HG03039 (cell line): ENCODE measurements around the gene JMJD8.

Experiments used
- ATAC-seq: cut with Tn5 transposase; IDR thresholded peaks from one replicate; pipeline ENCODE4 v1.9.1; 2021; ENCODE audit warnings: mild to moderate bottlenecking, moderate library complexity; ENCODE audit not compliant: unreplicated experiment

JMJD8 gene

DNA sequence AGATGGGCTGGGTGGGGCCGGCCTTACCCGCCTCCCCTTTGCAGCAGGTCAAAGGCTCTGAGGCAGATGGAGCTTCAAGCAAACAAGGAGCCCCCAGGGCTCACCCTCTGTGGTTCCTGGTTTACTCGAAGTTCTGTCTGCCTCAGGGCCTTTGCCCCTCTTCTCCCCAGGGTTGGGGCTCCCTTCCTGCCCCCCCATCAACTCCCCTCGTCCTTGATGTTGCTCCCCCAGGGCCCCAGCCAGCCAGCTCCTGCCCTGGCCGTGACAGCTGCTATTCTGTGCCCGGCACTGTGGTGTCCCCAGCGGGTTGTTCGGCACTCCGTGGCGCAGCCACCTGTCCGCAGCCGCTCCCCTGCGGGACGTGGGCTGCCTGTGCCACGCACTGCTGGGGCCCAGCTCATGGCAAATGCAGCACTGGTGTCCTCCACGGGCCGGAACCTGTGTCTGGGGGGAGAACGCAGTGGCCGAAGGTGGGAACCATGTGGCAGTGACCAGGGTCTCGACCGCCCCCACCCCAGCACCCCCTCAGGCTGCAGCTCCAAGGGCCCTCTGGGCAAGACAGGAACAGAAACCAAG is 26.5 kb upstream of the JMJD8 start:
- ATAC-seq = no peak

DNA sequence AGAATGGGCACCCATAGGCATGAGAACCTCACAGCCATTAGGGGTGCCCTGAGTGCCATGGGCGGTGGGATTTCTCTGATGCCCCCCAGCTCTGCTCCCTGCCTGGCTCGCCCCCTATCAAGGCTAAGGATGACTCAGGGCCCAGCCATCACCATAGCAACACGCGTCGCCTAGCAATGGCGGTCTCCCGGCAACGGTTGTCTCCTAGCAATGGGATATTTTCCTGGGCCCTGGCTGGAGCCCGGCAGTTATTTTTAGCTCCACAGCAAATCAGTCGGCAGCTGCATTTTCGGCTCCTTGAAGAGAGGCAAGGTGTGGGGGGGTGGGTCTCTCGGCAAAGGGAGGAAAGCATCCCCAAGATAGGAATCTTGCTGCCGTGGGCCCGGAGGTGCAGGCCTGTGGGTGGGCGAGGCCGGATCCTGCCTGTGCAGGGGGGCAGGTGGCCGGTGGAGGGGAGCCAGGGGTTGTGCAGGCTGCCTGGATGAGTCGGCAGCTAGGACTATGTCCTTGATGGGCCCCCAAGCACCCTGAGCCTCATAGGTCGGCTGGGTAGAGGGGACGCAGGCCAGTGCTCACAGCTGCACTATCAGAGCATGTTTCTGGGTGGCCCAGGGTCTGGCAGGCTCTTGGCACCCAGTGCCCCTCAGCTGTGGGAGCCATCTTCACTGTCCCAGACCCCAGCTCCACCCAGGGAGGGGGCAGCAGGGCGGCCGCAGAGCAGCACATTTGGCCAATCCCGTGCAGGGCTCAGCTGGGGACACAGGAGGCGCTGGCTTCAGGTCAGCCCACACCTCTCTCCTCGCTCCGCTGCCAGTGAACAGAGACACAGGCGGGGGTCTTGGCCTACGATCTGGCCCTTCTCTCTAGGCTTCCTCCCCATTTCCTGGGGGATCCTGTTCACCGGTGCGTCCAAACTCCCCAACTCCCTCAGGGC is 25.7 kb upstream of the JMJD8 start:
- ATAC-seq = no peak

DNA sequence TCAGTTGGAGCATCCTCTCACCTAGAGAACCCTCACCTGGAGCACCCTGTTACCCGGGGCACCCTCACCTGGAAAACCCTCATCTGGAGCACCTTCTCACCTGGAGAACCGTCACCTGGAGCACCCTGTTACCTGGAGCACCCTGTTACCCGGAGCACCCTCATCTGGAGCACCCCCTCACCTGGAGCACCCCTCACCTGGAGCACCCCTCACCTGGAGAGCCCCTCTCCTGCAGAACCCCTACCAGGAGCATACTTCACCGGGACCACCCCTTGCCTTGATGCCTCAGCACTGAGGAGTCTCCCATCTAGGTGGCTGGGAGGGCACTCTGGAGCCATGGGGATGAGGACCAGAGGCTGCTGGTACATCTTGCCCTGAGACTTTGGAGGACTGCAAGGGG is 24.8 kb upstream of the JMJD8 start:
- no peak for ATAC-seq

DNA sequence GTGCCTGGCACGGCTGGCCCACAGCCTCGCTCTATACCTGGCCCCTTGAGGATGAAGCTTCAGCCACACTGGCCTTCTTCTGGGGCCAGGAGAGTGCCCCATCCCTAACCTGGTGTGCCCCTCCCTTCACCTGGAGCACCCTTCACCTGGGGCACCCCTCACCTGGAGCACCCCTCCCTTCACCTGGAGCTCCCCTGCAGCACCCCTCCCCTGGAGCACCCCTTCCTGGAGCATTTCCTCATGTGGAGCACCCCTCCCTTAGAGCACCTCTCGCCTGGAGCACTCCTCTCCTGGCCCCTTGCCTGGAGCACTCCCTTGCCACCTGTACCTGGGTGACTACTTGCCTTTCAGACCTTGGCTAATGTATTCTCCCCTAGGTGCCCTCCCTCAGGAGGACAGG is 23.9 kb upstream of the JMJD8 start:
- ATAC-seq = no peak

DNA sequence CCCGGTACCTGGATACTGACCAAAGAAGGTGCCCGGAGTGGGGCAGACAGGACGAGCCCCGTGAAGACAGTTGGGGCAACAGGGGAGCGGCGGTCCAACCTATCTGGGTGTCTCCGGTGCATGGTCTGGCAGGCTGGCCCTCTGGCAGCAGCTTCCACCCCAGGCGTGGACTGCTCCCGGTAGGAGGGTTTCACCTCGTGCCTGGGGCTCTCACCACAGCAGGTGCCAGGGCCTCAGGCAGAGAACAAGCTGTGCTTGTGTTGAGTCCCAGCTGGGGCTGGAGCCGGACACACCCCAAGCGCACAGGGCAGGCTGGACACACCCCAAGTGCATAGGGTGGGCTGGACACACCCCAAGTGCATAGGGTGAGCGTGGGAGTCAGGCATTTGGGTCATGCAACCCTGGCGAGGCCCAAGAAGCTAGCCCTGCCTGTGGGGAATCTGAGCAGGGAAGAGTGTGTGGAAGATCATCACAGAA is 23.0 kb upstream of the JMJD8 start:
- ATAC-seq = no peak

DNA sequence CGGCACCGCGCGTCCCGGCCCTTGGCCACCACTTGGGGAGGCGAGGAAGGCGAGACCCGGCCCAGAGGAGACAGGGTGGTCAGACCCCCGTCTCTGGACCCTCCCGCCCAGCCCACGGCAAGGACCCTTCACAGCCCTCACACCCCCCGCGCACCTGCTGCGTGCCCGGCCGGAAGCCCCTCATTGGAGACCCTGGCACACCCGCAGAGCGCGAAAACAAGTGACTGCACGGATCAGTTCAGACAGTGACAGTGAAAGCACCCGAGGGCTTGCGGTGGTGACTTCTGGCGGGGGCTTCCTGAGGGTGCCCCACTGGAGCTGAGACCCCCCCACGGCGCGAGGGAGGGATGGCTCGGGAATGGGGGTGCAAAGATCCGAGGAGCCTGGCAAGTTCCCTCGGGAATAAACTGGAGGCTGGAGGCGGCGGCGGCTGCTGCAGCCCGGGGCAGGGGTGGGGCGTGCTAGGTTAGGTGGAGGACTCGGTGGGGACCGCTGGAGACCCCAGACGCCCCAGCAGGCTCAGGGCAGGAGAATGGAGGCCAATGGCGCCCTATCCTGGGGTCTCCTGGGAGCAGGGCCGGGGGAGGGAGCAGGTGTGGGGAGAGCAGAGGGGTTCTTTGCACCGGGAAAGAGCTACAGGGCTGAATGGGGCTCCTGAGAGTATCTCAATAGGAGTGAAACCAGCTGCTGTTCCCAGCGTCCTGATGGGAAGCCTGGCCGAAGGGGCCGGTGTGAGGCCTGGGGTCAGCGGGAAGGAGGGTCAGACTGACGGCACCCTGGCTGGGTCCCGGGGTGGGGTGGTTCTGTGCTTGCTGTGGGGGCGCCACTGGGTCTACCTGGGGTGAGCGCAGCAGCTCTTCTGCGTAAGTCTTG is 22.3 kb upstream of the JMJD8 start:
- no peak for ATAC-seq

DNA sequence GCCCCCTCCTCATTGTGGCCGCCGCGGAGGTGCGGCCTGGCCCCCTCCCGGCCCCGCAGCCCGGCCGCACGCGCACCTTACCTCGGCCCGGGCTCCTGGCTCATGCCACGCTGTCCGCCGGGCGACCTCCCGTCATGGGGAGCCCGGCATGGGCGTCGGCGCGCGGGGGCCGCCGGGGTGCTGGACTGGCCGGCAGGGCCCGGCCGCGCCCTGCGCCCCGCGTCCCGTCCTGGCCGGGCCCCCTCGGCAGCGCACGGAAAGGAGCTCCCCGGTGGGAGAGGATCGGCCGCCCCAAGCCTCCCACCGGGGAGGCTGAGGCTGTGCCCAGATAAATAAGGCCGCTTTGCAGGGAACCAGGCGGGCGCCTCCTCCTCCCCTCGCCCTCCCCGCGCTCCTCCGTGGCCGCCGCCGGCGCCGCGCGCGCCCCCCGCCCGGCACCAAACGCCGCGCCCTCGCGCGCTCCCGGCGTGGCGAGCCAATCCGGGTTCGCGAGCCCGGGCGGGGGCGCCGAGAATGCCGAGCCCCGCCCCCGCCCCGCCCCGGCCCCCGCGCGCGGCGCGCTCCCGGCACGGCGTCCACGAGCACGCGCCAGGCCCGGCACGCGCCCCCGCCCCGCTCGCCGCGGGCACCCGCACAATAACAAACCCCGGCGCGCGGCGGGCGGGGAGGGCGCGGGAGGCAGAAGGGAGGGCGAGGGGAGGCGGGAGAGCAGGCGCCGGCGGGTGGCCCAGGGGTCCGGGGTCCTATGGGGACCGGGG is 21.5 kb upstream of the JMJD8 start, which contains the start of gene FBXL16:
TSS of gene FBXL16 (minus strand) at position 371 of the 758 bp plus-strand sequence. CDS start 8,396 bp downstream, outside the sequence.
- ATAC-seq = no peak

DNA sequence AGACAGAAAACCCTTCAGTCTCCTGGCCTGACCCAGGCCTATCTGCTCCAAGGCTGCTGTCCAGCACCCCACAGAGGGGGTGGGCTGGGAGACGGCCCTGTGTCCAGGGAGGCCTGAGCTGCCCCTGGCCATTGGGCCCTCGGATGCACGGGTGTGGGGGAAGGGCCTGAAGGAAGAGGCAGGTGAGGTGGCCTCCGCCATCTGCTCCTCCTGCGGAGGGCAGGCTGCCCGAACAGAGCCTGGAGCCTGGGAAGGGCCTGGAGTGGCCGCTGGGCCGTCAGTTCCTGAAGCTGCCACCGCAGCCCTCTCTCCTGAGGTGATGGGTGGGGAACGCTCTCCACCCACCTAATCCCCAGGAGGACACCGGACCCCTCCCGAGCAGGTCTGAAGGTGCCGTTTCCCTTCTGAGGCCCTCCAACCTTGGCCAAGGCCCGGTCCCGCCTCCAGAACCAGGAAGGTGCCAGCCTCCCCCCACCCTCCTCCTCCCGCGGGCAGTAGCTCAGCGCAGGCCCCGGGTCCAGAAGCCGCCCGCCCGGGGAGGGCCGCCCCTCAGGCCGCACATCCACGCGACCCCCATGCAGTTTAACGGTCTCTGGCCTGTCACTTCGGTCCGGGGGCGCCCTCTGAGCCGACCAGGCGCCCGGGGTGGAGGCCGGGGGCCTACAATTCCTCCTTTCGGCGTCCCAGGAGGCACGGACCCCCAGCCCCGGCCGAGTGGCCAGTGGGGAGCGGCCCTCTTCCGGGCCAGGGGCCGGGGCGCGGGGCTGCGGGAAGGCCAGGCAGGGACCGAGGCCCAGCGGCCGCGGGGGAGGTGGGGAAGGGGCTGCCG is 20.6 kb upstream of the JMJD8 start:
- no peak for ATAC-seq

DNA sequence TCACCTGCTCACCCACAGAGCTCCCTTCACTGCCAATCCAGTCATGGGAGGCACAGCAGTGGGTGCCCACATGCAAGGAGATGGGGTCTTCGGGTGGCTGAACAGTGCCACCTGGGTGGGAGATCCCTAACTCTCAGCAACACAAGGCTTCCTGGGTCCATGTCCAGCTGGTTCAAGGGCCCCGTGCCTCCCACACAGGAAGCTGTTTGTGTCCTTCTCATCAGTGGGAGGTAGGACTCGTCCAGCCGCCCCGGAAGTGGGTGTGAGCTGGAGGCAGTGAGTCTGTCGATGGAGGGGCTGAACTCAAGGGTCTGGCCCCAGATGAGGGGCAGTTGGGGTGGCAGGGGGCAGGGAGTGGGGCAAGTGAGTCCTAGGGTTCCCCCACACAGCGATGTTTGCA is 19.9 kb upstream of the JMJD8 start:
- ATAC-seq = no peak

DNA sequence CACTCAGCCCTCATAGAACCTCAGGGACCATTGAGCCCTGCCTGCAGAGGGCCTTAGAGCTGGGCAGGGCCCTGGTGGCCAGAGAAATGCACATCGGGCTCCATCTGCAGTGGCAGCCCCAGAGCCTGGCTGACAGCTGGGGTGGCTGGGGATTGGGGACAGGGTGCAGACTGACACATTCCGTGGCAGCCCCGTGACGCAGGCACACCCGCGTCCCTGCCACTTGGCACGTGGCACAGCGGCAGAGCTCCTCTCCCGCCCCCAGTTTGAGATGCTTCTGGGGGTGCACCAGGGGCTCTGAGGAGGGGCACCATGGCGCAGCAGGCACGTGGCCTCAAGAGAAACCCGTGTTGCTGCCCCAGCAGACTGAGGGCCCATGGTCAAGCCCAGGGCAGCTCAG is 19.3 kb upstream of the JMJD8 start:
- no peak for ATAC-seq

DNA sequence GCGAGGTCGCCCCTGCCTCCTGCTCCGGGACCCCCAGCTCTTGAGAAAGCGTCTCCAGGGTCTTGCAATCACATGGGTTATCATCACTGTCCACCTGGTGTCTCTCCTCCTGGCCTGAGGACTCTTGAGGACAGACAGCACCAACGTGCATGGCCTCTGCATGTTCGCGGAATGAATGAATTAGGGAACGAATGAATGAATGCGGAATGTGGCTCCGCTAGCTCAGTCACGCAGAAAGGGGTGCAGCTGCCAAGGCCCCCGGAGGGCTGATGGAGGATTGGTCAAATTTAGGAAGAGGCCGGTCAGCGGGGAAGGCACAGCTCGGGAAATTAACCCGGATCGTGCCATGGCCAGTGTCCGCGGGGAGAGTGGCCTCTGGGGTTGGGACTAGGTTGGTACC is 18.2 kb upstream of the JMJD8 start:
- no peak for ATAC-seq

DNA sequence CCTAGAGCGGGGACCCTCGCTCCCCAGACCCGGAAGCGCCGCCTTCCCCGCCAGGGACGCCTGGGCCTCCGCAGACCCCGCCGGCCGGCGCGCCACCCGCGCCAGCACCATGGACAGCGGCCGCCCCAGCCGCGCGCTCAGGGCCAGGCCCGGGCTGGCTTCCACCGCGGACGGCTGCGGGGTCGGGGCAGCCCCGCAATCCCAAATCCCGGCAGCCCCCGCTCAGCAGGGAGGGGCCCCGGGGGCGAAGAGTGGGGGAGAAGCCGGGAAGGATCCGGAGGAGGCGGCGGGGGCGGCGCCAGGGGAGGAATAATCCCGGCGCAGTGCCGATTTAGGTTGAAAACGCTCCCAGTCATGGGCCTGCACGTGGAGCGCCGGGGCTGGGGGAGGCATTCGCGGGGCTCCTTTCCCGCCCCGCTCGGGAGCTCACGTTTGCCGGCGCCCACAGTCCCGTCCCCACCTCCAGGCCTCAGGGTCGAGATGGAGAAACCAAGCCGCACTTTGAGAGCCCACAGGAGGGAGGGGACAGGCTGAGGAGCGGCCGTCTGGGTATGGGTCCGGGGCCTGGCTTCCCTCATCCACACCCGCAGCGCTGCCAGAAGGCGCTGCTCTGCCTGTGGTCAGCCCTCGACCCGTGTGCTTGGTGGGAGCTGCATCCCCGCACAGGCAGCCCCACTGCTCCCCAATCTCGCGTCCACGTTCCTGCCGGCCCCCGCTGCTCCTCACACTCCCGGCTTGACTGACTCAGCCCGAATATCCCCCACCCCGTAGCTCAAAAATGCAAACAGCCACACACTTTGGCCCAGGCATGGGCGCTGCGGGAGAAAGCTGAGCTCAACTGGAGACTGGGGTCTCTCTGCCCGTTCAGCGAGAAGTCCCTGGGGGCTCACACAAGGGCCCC is 16.8 kb upstream of the JMJD8 start:
- ATAC-seq = no peak

DNA sequence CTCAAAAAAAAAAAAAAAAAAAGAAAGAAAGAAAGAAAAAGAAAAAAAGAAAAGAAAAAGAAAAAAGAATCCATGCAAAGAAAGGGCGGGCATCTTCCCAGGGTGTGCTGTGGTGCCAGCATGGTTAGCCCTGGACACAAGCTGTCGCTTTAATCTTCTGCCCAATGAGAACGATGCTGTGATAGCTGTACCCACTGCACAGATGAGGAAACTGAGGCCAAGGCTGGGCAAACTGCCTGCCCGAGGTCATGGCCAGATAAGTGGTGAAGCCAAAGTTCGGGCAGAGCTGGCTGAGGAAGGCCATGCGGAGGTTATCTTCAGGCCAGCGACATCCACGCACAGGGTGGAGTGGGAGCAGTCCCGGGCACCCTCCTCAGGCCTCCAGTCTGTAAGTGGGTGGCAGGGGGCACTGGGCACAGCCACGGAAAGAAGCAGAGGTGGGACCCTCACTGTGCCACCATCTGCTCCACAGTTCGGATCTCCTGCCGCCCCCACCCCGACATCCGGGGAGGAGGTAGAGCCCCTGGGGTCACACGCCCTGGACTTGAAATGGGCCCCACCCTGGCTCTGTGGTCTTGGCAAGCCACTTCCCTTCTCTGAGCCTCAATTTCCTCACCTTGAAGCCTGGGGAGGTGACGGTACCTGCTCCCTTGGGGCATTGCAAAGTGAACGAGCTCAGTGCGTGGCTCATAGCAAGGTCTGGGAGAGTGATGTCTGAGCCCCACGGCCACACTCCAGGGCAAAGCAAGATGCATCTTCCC is 15.0 kb upstream of the JMJD8 start:
- no peak for ATAC-seq

DNA sequence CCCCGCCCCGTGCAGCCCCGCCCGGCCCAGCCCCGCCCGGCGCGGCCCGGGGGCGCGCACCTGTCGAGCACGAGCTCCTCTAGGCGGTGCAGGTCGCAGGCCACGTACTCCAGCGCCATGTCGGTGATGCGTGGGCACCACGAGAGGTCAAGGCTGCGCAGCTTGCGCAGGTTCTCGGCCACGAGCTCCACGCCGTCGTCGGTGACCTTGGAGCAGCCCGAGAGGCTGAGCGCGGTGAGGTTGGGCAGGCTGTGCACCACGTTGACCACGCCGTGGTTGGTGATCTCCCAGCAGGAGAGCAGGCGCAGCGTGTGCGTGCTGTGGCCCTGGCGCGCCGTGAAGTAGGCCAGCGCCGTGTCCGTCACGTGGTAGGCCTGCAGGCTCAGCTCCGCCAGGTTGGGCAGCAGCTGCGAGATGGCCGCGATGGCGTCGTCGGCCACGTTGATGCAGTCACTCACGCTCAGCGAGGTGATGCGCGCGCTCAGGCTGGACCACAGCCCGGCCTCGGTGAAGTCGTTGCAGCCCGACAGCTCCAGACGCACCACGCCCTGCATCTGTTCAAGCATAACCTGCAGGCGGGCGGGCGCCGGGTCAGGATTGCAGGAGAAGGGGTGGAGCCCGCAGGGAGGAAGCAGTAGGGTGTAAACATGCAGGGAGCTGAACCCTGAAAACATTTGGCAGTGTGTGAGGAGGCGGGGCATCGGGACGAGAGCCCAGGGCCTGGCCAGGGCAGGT is 11.4 kb upstream of the JMJD8 start:
- ATAC-seq = no peak

DNA sequence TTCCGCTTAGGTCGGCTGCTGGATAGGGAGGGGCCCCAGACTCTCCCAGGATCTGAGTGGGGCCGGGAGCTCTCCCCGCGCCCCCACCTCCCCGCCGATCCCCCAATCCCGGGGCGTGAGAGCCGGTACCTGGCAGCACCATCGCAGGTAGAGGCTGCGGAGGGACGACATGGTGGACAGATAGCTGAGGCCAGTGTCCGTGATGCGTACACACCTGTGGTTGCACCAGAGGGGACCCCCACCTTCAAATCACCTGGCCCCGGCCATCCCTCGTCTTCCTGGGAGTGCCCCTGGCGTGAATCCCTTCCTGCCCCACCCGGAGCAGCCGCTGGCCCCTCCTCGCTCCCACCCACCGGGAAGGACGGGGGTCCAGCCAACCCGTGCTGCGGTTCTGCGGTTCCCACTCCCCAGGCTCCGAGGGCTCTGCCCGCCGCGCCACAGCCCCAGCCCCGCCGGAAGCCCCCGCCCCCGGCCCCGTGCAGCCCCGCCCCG is 10.8 kb upstream of the JMJD8 start:
- no peak for ATAC-seq

DNA sequence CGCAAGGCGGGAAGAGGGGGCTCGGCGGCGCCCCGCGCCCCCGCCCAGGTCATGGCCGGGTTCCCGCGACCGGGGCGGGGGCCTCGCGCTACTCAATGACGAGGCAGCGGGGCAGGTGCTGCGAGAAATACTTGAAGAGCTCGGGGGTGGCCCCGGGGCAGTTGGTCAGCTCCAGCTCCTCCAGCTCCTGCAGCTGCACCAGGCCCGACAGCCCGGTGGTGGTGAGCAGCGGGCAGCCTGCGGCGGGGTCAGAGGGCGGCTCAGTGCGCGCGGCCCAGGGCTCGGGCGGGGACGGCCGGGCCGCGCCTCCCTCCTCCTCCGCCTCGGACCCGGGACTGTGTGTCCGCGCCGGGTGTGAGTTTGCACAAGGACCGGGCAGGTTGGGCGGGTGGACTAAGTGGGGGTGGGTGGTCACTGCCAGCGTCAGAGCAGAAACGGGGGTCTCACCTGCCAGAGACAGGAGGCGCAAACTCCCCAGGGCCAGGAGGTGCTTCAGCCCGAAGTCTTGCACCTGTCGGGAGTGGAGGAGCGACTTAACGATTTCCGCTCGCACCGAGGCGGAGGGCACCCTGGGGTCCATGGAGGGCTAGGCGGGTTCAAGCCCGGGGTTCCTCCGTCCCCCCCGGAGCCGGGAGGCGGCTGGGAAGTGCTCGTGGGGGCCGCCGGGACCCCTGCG is 10.2 kb upstream of the JMJD8 start:
- no peak for ATAC-seq

DNA sequence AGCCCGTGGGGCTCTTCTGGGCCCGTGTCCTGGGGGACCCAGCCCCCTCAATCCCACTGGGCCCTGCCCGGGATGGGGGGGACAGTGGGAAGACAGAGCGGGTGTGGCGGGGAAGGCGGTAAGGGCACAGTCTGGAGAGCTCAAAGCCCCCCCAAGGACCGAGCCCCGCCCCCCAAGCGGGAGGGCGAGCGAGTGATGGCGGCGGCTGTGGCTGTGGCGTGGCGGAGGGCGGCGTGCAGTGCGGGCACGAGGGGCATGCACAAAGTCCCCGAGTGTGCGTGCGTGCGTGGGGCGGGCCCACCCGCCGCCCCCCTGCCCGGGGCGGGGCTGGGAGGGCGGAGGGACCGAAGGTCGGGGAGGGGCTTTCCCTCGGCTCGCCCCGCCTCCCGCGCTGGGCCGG is 9.6 kb upstream of the JMJD8 start:
- ATAC-seq = no peak
